ENCODE results near the gene SLC37A4.

DNA sequence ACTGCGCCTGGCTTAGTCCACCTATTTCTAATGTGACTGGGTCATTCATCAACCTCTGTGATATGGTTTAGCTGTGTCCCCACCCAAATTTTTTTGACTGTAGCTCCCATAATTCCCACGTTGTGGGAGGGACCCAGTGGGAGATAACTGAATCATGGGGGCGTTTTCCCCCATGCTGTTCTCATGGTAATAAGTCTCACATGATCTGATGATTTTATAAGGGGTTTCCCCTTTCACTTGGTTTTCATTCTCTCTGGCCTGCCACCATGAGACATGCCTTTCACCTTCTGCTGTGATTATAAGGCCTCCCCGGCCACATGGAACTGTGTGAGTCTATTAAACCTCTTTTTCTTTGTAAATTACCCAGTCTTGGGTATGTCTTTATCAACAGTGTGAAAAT lies 24.0 kb downstream of the SLC37A4 start:
- TF ChIP-seq, protein P1, sequence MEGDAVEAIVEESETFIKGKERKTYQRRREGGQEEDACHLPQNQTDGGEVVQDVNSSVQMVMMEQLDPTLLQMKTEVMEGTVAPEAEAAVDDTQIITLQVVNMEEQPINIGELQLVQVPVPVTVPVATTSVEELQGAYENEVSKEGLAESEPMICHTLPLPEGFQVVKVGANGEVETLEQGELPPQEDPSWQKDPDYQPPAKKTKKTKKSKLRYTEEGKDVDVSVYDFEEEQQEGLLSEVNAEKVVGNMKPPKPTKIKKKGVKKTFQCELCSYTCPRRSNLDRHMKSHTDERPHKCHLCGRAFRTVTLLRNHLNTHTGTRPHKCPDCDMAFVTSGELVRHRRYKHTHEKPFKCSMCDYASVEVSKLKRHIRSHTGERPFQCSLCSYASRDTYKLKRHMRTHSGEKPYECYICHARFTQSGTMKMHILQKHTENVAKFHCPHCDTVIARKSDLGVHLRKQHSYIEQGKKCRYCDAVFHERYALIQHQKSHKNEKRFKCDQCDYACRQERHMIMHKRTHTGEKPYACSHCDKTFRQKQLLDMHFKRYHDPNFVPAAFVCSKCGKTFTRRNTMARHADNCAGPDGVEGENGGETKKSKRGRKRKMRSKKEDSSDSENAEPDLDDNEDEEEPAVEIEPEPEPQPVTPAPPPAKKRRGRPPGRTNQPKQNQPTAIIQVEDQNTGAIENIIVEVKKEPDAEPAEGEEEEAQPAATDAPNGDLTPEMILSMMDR (IDR thresholded peaks at IDR 0.05; ENCODE audit: low read depth, low read length) = no peak
- TF ChIP-seq POLR2A (IDR thresholded peaks at IDR 0.05; ENCODE audit: extremely low read depth, insufficient read length) = no peak
